Measurements from ENCODE around the gene ANKRD34A. TPM values are rescaled to one million over a fixed set of nuclear protein-coding genes. Genes with fewer than 3 reads are reported as not detected.

Gene ANKRD34A
- 10 to 100 TPM in 3 of 6 experiments, 1 to 10 TPM in 3; 8.1 to 14.9 (median 10.2) TPM for total RNA-seq (2021; fragmentation: NEBNext Ultra II Directional; extraction: Animal tissue kit (Norgen Biotek cat#: 25700))
- long read RNA-seq, partial matches to known transcripts, result 1 of 1 reads
- long read RNA-seq, other reads (novel, unspliced or antisense), result 0 of 1 reads

DNA sequence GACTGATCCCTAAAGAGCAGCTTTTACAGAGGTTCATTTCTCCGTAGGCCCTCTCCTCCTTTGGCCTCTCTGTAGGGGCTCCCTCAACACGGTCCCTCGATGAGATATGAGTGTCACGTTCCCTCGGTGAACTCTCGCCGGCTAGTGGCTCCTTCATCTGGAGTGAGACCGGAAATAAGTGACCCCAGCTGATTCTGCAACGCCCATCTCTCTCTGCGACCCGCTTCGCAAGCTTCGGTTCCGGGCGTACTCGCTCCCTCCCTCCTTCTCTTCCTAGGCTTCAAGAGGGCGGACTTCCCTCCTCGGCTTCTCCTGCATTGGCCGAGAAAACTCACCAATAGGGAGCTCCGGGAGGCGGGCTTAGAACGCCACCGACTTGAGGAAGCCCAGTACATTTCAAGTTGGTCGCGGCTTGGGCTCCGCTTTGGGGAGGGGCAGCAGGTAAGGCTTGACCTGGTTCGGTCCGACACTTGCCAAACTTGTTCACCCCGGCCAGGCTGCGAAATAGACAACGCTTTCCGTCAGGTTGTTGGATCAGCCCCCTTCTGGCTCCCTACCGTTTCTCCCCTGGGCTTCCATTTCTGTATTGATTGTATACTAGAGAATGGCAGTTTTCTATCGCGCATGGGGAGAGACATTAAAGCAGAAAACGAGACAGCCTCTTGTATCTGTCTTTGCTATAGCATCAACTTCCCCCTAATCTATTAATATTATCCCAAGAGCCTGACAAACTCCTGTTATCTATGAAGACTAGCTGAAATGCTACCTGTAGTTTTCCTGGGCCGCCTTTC is at the start of gene ANKRD34A, which contains the start of gene POLR3GL:
Gene ANKRD34A, minus strand, starts transcription at position 248 of the 791 bp plus-strand sequence. CDS start 2,816 bp downstream, outside the sequence.
Gene POLR3GL, plus strand, starts transcription at position 363 of the 791 bp plus-strand sequence. CDS start 10,176 bp downstream, outside the sequence.
- Mint-ChIP-seq H3K4me1 (ENCODE audit: low read depth) (peaks cover 62% of the 10 kb centered on the region), H3K9me3 (peaks cover 9% of the 10 kb centered on the region; the same call in 1 of the 2 replicates), H3K27ac (peak within 1 kb of the TSS; percentile 83), H3K4me3 (peak within 1 kb of the TSS; percentile 92), H3K36me3 (ENCODE audit: low read depth) (peaks cover 8% of the 10 kb centered on the region; the same call in 1 of the 2 replicates), H3K27me3 (ENCODE audit: insufficient read depth) (peaks cover 4% of the 10 kb centered on the region)
- TF ChIP-seq, protein P1, sequence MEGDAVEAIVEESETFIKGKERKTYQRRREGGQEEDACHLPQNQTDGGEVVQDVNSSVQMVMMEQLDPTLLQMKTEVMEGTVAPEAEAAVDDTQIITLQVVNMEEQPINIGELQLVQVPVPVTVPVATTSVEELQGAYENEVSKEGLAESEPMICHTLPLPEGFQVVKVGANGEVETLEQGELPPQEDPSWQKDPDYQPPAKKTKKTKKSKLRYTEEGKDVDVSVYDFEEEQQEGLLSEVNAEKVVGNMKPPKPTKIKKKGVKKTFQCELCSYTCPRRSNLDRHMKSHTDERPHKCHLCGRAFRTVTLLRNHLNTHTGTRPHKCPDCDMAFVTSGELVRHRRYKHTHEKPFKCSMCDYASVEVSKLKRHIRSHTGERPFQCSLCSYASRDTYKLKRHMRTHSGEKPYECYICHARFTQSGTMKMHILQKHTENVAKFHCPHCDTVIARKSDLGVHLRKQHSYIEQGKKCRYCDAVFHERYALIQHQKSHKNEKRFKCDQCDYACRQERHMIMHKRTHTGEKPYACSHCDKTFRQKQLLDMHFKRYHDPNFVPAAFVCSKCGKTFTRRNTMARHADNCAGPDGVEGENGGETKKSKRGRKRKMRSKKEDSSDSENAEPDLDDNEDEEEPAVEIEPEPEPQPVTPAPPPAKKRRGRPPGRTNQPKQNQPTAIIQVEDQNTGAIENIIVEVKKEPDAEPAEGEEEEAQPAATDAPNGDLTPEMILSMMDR (IDR thresholded peaks at IDR 0.05), result 0 out of 2 replicates have a peak, but pooled peaks have one; percentile 11
- peak; percentile 91 for DNase-seq

DNA sequence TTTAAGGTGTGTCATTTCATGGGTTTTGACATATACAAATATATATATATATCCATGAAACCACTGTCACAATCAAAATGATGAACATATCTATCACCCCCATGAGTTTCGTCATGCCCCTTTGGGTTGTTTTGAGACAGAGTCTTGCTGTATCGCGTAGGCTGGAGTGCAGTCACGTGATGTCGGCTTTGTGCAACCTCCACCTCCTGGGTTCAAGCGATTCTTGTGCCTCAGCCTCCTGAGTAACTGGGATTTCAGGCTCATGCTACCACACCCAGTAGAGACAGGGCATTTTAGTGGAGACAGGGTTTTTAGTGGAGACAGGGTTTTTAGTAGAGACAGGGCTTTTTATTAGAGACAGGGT is 49.2 kb upstream of the ANKRD34A start:
- no peak for DNase-seq
- TF ChIP-seq, protein P1 (IDR thresholded peaks at IDR 0.05), result no peak
- Mint-ChIP-seq H3K36me3 (ENCODE audit: low read depth) (no peaks in the 10 kb centered on the region), H3K4me1 (ENCODE audit: low read depth) (peaks cover 47% of the 10 kb centered on the region), H3K4me3 (no peak overlapping the region), H3K9me3 (no peaks in the 10 kb centered on the region), H3K27me3 (ENCODE audit: insufficient read depth) (no peaks in the 10 kb centered on the region), H3K27ac (peak overlapping the region; percentile 80)

DNA sequence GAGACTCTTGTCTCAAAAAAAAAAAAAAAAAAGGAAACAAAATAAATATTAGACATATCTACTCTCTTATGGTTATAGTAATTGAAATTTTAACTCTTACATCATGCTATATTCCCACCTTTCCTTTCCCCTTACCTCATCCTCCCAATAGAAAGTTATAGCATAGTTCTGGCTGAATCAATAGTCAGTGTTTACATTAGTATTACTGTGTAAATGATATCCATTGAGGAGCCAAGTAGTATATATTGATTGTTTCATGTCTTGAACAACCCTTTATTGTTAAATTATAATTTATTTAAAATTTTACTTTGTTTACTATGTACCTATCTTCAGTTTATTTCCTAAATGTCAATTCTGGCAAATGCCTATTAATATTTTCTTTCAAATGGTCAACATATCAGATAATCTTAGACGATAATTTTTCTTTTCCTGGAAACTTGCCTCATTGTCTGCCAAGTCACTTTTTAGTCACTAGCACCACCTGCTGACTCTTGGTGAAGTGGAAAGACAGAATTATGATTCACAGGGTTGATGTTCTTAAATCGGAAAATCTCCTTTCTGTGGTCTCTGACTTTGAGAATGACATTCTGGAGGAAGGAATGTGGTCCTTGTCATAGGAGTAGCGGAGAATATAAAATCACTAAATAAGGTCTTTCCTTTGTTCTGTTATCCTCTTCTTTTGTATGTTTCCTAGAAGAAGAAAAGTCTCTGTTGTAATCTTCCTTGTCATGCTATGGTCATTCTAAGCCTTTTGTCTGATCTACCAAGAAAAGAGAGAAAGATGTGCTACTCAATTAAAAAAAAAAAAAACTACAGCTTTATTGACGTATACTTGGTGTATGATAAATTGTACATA is 48.6 kb upstream of the ANKRD34A start:
- Mint-ChIP-seq H3K4me1 (ENCODE audit: low read depth) (peaks cover 45% of the 10 kb centered on the region), H3K27ac (peak overlapping the region; percentile 80)

DNA sequence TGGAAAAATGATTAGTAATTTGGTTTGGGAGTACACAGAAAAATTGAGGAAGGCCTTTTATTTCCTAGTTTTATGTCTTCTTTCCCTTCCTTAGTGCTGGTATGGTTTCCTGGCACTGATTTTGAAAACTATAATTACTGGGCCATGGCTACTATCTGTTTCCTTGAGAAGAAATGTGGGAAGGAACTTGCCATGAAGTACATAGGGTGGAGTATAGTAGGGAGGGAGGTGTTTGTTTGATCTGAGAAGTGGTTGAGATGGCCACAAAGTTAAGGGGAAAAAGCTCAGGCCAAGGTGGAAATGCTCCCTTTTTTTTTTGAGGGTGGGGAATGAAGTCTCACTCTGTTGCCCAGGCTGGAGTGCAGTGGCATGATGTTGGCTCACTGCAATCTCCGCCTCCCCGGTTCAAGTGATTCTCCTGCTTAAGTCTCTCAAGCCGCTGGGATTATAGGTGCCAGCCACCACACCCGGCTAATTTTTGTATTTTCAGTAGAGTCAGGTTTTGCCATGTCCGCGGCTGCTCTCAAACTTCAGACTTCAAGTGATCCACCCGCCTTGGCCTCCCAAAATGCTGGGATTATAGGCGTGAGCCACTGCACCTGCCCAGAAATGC is 45.9 kb upstream of the ANKRD34A start:
- Mint-ChIP-seq H3K27ac (no peak overlapping the region), H3K27me3 (ENCODE audit: insufficient read depth) (no peaks in the 10 kb centered on the region)

More for the DNA sequence above, 48.6 kb upstream of the ANKRD34A start:
- H3K9me3 Mint-ChIP-seq, result no peaks in the 10 kb centered on the region
- no peaks in the 10 kb centered on the region for H3K27me3 Mint-ChIP-seq (ENCODE audit: insufficient read depth)
- TF ChIP-seq, protein P1 (IDR thresholded peaks at IDR 0.05), result peak; percentile 84
- no peaks in the 10 kb centered on the region for H3K36me3 Mint-ChIP-seq (ENCODE audit: low read depth)
- H3K4me3 Mint-ChIP-seq, result 0 out of 2 replicates have a peak overlapping the region, but pooled peaks have one; percentile 19
- DNase-seq, result peak; percentile 92

More for the DNA sequence above, 45.9 kb upstream of the ANKRD34A start:
- TF ChIP-seq, protein P1 (IDR thresholded peaks at IDR 0.05), result no peak
- peaks cover 32% of the 10 kb centered on the region for H3K4me1 Mint-ChIP-seq (ENCODE audit: low read depth)
- H3K36me3 Mint-ChIP-seq (ENCODE audit: low read depth), result no peaks in the 10 kb centered on the region
- no peaks in the 10 kb centered on the region for H3K9me3 Mint-ChIP-seq
- no peak overlapping the region for H3K4me3 Mint-ChIP-seq
- DNase-seq, result no peak

Measured in HFFc6 (cell line).